HG03457 (cell line): ENCODE data around the gene SNX25.
A peak's percentile ranks its signal among the peaks of the same experiment; 100 is the strongest.
"Not testable (repeated sequence)": the region's sequence is repeated elsewhere in the genome, so short reads cannot be mapped to it uniquely, and the experiment has no call there.

Experiments
- ATAC-seq: cut with Tn5 transposase; IDR thresholded peaks from one replicate; pipeline ENCODE4 v1.9.1; 2021; ENCODE audit warnings: moderate number of reproducible peaks; ENCODE audit not compliant: unreplicated experiment

The SNX25 gene

GRCh38 chr4:185257694-185258093 is 48.3 kb downstream of the SNX25 start:
- ATAC-seq, result no peak

- not testable (repeated sequence) for ATAC-seq
Measured at GRCh38 chr4:185258741-185259140, 49.3 kb downstream of the SNX25 start.

- ATAC-seq, result no peak
Measured at GRCh38 chr4:185259719-185260118, 50.3 kb downstream of the SNX25 start.

GRCh38 chr4:185261946-185262345 is 52.5 kb downstream of the SNX25 start:
- no peak for ATAC-seq

- ATAC-seq, result no peak
Measured at GRCh38 chr4:185263419-185263818, 54.0 kb downstream of the SNX25 start.

GRCh38 chr4:185265942-185266341 is 56.5 kb downstream of the SNX25 start:
- peak; percentile 78 for ATAC-seq

- ATAC-seq, result no peak
Measured at GRCh38 chr4:185269286-185269685, 59.9 kb downstream of the SNX25 start.

GRCh38 chr4:185270037-185270436 is 60.6 kb downstream of the SNX25 start:
- ATAC-seq, result no peak

GRCh38 chr4:185270885-185271284 is 61.5 kb downstream of the SNX25 start:
- no peak for ATAC-seq

- no peak for ATAC-seq
Measured at GRCh38 chr4:185272245-185272644, 62.8 kb downstream of the SNX25 start.

GRCh38 chr4:185275501-185275900 is 66.1 kb downstream of the SNX25 start:
- no peak for ATAC-seq

GRCh38 chr4:185276036-185276435 is 66.6 kb downstream of the SNX25 start:
- ATAC-seq, result no peak

- ATAC-seq, result no peak
Measured at GRCh38 chr4:185278716-185279115, 69.3 kb downstream of the SNX25 start.

GRCh38 chr4:185280608-185281007 is 71.2 kb downstream of the SNX25 start:
- ATAC-seq, result no peak

GRCh38 chr4:185282968-185283367 is 73.6 kb downstream of the SNX25 start:
- no peak for ATAC-seq

GRCh38 chr4:185283723-185284122 is 74.3 kb downstream of the SNX25 start:
- ATAC-seq, result no peak

GRCh38 chr4:185285632-185286393 is 76.4 kb downstream of the SNX25 start:
- ATAC-seq, result no peak

GRCh38 chr4:185286571-185286970 is 77.2 kb downstream of the SNX25 start:
- no peak for ATAC-seq

GRCh38 chr4:185287031-185287430 is 77.6 kb downstream of the SNX25 start:
- no peak for ATAC-seq

GRCh38 chr4:185290018-185290607 is 80.7 kb downstream of the SNX25 start:
- no peak for ATAC-seq

GRCh38 chr4:185290656-185291055 is 81.3 kb downstream of the SNX25 start:
- ATAC-seq, result no peak

GRCh38 chr4:185293202-185293601 is 83.8 kb downstream of the SNX25 start:
- no peak for ATAC-seq
